Cardiac fibroblast (primary cell): ENCODE measurements around the gene RBBP7.

Source experiments
- DNase-seq, 2 donors: peaks; one replicate each; pipeline versions ENCODE4 v3.0.0 to v3.0.0-alpha.2; 2010; ENCODE audit warnings: low read depth in 2 of 2
- H3K4me3 ChIP-seq, 2 donors: replicated peaks in 1 of 2; 1 replicate in 1 of 2; 2 replicates in 1 of 2; pipeline ENCODE4 v1.5.1; 2011; ENCODE audit warnings: low read depth in 2 of 2, low read length in 2 of 2, mild to moderate bottlenecking in 2 of 2, moderate library complexity in 1 of 2
- TF ChIP-seq, protein P1 (sequence below): IDR thresholded peaks from one replicate; pipeline ENCODE4 v1.5.1; 2011; ENCODE audit warnings: low read depth, mild to moderate bottlenecking, low read length, inconsistent platforms

RBBP7 gene

DNA sequence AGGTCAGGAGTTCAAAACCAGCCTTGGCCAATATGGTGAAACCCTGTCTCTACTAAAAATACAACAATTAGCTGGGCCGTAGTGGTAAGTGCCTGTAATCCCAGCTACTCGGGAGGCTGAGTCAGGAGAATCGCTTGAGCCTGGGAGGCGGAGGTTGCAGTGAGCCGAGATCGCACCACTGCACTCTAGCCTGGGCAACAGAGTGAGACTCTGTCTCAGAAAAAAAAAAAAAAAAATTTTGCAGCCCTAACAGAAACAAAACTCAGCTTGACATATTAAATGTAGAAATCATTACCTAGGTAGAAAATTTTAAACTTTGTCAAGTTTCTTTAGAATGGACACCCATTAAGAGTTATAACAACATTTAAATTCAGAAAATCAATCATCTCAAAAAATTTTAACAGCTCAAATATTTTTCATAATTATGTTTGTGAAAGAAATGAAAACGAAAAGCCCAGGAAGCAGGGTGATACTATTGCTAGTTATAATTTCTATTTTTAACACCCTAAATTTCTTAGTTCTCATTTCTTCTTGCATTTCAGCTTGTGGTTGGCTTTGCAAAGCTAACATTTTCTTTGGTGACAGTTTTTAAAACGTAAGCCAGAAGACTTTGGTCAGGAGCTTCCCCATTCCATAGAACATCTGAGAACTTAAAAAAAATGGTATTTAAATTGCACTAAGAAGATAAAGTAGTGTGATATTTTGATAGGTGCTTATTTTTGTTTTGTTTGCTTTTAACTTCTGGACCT is 33.3 kb upstream of the RBBP7 start:
- TF ChIP-seq, protein P1, sequence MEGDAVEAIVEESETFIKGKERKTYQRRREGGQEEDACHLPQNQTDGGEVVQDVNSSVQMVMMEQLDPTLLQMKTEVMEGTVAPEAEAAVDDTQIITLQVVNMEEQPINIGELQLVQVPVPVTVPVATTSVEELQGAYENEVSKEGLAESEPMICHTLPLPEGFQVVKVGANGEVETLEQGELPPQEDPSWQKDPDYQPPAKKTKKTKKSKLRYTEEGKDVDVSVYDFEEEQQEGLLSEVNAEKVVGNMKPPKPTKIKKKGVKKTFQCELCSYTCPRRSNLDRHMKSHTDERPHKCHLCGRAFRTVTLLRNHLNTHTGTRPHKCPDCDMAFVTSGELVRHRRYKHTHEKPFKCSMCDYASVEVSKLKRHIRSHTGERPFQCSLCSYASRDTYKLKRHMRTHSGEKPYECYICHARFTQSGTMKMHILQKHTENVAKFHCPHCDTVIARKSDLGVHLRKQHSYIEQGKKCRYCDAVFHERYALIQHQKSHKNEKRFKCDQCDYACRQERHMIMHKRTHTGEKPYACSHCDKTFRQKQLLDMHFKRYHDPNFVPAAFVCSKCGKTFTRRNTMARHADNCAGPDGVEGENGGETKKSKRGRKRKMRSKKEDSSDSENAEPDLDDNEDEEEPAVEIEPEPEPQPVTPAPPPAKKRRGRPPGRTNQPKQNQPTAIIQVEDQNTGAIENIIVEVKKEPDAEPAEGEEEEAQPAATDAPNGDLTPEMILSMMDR, result no peak
- no peak for DNase-seq
- H3K4me3 ChIP-seq, result no peak overlapping the region

GRCh38 chrX:16897445-16897844 is 27.3 kb upstream of the RBBP7 start:
- TF ChIP-seq, protein P1, result no peak
- DNase-seq, result no peak
- H3K4me3 ChIP-seq, result no peak overlapping the region

DNA sequence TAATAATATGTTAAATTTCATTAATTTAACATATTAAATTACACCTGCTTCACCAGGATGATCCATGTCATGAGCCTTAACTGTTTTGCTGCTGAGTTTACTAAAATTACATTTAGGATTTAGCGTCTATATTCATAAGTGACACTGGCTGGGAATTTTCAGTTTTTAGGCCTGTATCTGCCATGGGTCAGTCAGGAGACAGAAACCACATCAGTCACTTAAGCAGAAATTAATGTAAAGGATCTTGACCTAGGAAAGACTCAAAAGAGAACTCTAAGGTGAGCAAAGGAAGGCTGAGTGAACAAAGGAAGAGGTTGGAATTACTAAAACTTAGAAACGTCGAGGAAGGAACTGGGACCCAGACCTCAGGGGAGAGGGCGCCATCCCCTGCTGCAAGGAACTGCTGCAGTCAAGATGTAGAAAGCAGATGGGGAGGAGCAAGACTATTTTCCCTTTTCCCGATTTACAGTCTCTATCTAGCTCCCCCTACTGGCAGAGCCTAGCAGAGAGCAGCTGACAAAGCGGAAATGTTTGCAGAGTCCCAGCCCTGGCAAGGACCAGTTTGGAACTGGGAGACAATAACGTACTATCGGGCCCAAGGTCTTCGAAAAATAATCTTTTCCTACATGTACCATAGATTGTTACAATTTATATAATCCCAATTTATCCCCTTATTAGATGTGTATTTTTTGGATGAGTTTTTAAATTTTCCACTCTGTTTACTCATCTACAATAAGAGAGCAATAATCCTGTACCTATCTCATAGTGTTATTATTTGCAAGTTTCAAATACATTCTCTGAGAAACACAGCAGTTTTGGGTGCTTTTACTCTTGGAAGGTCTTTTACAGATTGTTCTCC is 22.6 kb upstream of the RBBP7 start:
- no peak overlapping the region for H3K4me3 ChIP-seq
- TF ChIP-seq, protein P1, result peak; percentile 78
- peak; percentile 82 to 85 for DNase-seq

- TF ChIP-seq, protein P1, result no peak
- no peak for DNase-seq
- H3K4me3 ChIP-seq, result no peak overlapping the region
These were observed 15.5 kb upstream of the RBBP7 start for GRCh38 chrX:16885628-16886027.

DNA sequence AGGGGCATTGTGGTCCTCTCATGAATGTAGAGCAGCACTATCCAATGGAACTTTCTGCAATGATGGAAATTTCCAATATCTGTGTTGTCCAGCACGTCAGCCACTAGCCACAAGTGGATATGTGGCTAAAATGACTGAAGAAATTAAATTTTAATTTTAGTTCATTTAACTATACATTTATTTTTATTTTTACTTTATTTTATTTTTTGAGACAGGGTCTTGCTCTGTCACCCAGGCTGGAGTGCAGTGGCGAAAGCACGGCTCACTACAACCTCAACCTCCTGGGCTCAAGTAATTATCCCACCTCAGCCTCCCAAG is 13.3 kb upstream of the RBBP7 start:
- DNase-seq, result no peak
- no peak overlapping the region for H3K4me3 ChIP-seq
- TF ChIP-seq, protein P1, result no peak

DNA sequence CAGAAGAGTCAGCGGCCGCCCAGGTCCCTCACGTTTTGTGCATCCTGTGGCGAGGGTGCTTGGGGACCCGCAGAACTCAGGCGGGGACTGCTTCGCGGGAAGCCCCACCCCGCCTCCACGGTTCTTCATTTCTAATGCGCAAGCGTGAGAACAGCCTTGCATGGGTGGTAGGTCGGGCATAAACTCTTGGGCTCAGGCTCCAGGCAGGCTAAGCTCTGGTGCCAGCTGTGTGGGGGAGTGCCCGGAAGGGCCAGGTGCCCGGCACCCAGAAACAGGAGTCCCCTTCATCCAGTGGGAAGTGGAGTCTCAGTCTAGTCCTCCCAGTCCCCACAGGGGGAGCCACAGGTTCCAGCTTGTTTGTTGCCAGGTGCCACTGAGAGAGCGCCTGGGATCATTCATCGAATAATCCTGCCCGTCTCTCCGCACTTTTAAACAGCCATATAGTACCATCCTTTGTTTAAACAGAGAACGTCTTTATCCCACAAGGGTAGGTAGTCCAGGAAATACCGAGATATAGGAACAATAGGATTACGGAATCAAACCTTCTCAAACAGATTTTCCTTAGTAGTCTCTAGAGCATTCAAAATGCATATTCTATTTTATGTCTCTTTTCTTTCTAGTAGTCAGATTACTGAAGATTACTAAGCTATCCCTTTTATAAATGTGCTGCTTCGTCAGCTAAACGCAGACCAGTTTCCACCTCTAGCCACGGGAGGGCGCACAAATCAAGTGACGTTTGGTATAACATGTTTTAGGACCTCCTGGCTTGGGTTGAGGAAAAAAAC is 12.7 kb upstream of the RBBP7 start:
- TF ChIP-seq, protein P1, result peak; percentile 54
- peak; percentile 71 to 78 for DNase-seq
- peak overlapping the region; percentile 39 to 51 for H3K4me3 ChIP-seq
